NCI-H2081 (cell line): ENCODE measurements around the gene PPFIBP1.

ENCODE experiments used
- DNase-seq, 2 experiments: peaks; one replicate each; lab custom pipeline; 2025; lab: John Stamatoyannopoulos, UW

Gene PPFIBP1

DNA sequence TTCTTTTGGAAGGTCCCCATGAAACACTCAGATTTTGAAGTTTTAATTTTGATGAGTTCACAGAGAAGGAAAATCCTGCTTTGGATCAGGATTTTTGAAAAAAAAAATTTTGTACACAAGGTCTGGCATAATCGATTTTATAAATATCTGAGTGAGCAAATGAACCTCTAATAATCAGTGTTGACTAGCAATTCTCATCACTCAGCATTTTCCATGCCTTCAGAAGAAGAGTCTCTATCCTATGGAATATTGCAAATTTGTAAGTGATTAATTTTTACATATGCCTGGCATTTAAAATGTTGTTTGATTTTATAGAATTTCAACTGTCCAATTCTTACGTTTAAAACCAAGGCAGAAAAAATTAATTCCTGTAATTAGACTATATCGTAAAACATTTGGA lies 141.7 kb downstream of the PPFIBP1 start:
- DNase-seq: no peak

DNA sequence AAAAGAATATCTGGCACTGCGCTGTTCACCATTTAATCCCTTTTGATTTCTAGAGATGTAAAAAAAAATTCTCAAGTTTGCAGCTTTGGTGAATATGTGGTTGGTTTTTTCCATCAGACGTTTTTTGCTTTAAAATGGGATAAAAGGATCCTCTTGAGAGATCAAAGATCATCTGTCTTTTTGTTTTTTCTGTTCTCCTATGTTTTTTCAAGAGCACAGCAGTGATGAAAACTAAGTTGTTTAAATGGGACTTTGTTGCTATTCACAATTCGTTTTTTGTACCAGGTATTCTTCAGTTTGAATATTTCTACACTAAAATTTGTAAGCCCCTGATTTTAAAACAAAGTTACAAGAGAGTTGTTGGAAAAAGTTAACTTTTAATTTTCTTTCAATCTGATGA lies 142.5 kb downstream of the PPFIBP1 start:
- no peak for DNase-seq

DNA sequence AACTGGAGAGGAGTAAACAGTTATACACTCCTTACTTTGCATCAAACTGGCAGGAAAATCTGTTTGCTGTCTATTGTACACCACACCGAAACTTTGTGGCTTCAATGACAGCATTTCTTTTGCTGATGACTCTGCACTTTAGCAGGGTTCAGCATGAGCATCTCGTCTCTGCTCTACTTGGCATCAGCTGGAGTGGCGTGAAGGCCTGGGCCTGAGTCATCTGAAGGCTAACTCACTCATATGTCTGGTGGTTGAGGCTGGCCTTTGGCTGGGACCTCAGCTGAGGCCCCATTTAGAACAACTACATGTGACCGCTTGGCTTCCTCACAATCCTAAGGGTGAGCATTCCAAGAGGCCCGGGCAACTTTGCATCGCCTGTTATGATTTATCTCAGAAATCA lies 143.5 kb downstream of the PPFIBP1 start:
- no peak for DNase-seq

DNA sequence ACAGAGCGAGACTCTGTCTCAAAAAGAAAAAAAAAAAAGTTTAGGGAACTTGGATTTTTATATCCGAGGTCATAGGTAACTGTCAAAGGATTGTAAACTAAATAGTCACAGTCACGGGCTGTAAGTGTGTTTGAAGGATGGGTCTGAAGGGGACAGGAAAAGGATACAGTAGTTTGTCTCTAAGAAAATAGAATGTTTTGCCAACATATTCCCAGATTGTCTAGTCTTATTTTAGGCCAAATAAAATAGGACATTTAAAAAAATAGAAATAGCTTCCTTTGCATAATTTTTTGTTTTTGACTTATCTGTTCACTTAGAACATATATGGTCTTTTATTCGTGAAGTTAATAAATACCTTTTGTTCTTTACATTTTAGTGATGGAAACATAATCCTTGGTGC lies 148.0 kb downstream of the PPFIBP1 start:
- no peak for DNase-seq

DNA sequence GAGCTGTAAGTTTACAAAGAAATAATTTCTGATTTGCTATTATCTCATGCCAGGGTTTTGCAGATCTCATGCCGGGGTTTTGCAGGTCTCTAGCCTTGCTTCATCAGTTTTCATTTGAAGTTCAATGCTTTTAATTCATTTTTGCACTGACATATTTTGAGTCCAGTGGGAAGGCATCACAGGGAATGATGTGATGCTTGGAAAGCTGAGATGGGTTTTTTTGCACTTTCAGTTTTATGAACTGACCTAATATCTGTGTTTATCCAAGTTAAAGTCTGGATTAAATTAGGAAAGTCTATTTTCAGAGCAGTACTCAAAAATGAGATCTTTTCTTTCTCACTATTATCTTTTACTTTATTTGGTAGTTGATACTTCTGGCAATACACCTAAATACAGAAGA lies 148.6 kb downstream of the PPFIBP1 start:
- no peak for DNase-seq

DNA sequence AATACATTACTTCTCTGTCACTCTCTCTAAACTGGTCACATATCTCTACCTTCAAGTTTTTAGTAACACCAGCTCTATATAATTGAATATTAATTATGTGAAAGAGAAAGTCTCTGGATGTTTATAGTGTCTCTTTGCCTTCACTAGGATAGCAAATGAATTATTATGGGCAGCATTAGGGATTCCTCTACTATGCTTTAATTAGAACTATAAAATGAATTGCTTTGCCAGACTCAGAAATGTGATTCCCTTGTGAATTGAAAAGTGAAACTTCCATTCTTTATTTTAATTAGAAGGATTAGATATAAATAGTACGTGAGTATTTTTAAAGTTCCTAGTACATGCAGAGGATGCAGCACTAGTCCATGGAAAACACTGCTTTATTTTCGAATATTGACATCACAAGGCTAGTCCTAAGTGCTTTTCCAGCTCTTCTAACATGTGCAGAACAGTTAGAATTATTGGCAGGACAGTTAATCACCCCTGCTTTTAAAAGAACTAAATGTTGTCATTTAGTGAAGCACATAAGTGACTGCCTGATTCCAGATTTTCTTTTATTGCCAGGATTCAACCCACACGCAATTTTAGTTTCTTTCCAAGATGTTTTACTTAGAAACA lies 149.2 kb downstream of the PPFIBP1 start:
- no peak for DNase-seq

DNA sequence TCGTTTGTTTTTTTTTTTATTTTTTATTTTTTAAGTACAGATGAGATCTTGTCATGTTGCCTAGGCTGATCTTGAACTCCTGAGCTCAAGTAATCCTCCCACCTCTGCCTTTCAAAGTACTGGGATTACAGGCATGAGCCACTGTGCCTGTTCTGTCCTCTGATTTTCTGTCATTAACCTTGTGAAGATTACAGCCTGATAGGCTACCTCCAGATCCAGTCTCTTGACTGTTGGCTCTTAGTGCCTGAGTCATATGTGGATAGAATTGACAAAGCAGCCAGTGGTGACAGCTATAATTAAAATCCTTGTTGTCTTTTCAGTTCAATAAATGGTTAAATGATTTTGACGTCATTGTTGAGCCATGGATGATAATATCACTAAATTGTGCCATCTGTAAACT lies 151.0 kb downstream of the PPFIBP1 start:
- no peak for DNase-seq

DNA sequence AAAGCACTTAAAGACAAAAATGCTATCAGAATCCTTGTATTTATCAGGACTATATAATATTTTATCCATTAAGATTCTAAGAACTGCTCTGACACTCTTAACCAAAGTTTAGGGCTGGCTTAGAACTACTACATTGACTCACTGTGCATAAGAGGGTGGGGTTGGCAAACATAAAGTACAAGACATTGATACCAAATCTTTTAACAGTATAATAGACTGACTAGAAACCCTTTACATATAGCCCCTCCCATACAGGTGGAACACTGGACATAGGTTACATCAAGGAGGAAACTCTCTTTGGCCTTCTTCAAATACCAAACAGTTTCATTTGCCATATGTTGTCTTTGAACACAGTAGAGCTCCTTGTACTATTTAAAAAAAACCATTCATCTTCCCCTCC lies 156.6 kb downstream of the PPFIBP1 start:
- no peak for DNase-seq

DNA sequence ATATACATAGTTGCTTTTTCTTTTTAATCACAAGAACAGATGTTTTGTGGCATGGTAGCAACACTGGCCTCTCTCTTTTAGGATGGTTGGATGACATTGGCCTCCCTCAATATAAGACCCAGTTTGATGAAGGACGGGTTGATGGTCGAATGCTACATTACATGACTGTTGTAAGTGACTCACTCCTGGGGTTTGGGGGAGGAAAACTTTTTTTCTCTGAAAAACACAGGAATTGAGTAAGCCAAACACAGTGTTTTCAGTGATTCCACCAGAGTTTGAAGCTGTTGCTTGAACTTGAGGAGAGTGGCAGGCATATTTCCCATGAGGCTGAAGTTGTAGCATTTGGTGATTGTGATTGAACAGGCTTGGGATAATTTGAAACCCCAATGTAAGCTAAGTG lies 158.5 kb downstream of the PPFIBP1 start:
- DNase-seq: no peak

DNA sequence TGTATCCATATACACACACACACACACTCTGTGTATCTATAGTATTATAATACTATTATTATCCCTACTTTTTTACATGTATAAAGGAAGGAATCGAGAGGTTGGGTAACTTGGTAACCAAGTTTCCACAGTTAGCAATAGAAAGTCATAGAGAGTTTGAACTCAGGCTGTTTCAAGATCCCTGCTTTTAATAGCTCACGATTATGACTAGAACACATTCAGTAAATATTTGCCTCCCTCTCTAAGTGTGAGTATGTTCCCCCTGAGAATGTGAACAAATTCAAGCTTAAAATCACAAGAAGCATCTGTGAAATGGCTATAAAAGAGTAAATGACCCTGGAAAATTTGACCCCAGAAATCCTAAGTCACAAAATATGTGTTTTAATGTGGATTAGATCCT lies 161.3 kb downstream of the PPFIBP1 start:
- DNase-seq: no peak

DNA sequence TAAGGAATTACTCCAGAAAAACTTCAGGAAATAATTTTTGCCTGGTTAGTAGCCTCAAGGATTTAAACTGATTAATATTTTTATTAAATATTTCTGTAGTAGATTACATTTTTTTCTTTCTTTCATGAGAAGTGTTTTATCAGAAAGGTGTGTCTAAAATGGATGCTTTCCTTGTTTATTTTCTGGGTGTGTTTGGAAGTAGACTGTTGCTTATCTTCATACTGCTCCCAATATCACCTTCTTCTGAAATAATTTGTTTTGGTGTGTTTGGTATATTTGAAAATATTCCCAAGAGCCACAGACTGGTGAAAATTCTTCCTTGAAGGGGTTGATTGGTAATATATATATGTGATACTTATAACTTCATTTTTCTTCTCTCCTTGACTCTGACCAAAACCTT lies 162.1 kb downstream of the PPFIBP1 start:
- DNase-seq: no peak

DNA sequence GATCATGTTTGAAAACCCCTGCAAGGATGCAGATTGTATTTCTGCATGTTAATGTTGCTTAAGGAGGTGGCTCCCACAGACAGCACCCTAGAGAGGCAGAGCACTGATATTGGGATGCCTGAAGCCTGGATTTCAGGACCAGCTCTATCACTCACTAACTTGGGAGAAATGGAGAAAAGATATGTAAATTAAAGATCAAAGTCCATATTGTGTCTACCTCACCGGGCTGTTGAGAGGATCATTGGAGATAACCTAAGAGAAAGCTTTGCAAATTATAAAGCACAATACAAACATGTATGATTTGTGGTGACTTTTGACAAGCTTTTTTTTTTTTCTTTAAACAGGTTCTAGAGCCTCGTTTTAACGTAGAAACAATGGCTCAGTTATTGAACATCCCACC lies 164.7 kb downstream of the PPFIBP1 start:
- DNase-seq: no peak

DNA sequence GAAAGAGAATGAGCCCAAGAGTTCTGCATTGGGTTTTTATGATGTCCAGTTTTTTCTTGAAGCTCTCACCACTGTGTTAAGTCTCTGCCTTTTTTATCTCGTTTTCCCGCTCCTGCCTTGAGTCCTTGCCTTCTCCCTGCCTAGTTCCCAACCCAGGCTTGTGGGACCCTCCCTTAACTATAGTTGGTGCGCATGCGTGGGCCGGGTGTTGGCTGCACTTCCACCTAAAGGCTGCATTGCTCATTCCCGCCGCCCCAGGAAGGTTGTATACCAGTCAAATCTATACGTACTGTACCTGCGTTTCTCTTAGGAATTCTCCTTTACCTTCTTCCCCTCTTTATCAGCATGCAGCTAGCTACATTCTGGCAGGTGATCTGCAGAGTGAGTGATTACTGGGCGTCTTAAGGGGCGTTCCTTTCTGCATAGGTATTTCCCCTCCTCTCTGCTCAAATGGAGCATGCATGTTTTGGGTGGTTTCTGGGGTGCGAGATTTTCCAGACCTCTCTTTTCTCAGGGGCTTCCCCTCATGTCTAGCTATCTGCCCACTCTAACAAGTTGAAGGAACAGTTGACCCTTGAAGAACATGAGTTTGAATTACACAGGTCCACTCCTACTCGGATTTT lies 165.7 kb downstream of the PPFIBP1 start:
- no peak for DNase-seq

DNA sequence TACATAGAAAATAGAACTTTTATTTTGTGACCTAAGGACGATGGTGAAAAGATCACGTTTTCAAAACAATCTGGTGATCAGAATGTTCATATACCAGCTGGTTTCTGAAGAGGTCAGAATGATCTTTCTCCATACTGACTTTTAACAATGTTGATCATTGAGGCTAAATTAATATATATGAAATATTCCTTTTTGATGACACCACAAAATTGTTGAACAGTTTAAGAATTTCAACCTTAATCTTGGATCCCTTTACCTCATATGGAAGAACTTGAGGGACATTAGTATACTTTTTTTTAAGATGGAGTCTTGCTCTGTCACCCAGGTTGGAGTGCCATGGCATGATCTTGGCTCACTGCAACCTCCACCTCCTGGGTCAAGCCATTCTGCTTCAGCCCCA lies 169.4 kb downstream of the PPFIBP1 start:
- no peak for DNase-seq

DNA sequence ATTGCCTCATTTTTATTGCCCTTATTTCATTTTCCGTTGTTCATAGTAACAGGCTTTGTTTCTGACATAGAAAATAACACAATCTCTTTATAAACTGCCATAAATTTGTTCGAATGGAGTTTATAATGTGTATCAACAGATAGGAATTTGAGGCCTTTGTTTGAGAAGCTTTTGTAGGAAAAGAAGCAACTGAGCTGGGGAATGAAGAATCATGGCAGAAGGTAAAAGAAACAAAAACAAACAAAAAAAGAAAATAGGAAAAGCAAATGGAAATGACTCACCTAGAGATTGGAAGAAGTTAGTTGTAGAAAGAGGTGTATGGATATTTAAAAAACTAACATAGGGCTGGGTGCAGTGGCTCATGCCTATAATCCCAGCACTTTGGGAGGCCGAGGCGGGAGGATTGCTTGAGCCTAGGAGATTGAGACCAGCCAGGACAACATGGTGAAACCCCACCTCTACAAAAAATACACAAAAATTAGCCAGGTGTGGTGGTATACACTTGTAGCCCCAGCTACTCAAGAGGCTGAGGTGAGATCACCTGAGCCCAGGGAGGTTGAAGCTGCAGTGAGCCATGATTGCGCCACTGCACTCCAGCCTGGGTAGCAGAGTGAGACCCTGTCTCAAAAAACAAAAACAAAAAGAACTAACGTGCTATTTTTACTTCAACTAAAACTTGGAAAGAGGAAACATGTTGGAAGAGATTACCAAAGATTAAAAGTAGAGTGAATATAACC lies 171.7 kb downstream of the PPFIBP1 start:
- no peak for DNase-seq

DNA sequence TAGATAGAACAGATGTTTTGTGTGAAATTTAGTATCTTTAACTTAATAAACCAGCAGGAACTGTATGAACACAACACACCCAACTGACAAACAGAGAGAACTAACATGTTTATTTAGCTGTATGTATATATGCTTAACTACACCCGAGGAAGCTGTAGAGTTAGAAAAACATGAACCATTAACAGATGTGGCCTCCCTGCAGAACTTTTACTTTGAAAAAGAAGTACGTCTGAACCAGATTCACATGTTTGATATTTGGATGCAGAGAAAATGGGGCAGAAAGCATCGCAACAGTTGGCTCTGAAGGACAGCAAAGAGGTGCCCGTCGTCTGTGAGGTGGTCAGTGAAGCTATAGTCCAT lies 172.3 kb downstream of the PPFIBP1 start, which contains the start of gene REP15:
REP15 (plus strand) TSS at position 155 of the 360 bp plus-strand sequence; CDS start at position 271, 116 bp downstream.
- DNase-seq: no peak

DNA sequence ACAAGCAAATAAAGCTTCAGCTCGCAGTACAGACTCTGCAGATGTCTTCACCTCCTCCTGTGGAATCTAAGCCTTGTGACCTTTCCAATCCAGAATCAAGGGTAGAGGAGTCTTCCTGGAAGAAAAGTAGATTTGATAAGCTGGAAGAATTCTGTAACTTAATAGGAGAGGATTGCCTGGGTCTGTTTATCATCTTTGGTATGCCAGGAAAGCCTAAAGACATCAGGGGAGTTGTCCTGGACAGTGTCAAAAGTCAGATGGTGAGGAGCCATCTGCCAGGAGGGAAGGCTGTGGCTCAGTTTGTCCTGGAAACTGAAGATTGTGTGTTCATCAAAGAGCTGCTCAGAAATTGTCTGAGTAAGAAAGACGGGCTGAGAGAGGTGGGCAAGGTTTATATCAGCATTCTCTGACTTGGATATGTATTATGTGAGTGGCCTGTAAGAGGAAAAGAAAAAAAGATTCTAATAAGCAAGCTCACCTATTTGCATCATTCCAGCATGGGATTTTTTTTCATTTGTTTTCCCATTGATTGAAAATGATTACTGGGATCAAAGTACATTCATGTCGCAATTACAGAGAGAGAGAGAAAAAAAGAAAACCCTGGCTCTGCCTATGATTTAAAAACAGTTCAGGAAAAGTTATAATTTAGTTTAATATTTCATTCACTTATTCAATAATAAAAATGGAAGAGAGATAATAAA lies 173.0 kb downstream of the PPFIBP1 start:
- DNase-seq: no peak

DNA sequence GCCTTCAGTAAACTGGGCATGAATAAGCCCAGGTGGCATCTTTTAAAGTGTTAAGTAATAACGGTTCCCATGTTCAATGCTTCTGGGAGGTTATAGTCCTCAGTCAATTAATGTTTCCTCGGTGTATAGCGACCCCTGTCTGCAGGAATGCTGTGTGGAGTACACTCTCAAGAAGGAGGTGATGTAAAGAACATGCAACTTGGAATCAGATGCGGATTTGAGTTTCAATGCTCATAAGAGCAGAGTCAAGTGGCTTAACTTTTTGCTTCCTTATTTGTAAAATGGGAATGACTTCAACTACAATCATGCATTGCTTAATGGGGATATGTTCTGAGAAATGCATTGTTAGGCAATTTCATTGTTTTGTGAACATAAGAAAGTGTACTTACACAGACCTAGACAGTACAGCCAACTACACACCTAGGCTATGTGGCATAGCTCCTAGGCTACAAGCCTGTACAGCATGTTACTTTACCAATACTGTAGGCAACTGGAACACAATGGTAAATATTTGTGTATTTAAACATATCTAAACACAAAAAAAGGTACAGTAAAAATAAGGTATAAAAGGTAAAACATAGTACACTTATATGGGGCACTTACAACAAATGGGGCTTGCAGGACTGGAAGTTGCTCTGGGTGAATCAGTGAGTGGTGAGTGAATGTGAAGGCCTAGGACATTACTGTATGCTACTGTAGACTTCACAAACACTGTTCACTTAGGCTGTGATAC lies 179.9 kb downstream of the PPFIBP1 start:
- DNase-seq: peak; percentile 63 to 79

DNA sequence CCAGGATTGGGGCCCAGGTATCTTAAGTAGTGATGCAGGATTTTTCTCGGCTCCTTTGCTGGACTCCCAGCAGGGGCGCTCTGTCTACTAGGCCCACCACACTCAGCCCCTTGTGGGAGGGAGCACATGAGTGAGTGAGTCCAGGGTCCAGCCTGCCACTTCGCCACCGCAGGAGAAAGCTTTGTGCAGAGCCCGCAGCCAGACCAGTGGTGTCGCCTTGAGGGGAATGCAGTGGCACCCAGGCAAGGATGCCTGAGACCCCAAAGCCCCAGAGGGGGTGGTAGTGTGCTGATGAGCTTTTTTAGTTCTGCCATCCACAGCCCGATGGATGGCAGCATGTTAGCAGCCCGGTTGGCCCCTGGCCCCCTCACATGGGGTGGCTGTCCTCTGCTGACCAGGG lies 181.3 kb downstream of the PPFIBP1 start:
- no peak for DNase-seq

DNA sequence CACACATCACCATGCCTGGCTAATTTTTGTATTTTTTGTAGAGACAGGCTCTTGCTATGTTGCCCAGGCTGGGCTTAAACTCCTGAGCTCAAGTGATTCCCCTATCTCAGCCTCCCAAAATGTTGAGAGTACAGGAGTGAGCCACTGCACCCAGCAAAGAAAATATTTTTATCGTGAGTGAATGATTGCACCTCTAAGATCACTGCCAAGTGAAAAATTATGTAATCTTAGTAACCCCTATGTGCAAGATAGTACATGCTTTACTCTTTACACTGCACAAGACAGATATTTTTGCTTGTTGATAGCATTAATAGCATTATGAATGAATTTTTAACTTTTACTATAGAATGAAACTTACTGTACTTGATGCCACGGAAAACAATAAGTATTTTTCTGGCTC lies 183.2 kb downstream of the PPFIBP1 start:
- no peak for DNase-seq

DNA sequence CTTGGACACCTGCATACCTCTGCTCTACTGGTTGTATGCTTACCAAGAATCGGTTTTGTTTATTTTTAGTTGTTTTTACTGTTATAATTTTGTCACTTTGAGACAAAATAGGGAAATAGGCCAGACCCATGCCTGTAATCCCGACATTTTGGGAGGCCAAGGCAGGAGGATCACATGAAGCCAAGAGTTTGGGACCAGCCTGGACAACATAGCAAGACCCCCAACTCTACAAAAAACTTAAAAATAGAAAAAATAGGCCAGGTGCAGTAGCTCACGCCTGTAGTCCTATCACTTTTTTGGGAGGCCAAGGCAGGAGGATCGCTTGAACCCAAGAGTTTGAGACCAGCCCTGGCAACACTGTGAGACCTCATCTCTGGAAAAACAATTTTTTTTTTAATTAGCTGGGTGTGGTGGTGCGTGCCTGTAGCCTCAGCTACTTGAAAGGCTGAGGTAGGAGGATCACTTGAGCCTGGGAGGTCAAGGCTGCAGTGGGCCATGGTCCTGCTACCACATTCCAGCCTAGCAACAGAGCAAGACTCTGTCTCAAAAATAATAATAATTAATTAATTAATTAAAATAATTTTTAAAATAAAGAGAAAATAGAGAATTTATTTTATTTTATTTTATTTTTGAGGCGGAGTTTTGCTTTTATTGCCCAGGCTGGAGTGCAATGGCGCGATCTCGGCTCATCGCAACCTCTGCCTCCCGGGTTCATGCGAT lies 185.4 kb downstream of the PPFIBP1 start:
- no peak for DNase-seq
